A549 (cell line): ENCODE data around the gene ACAD8.

Experiments used
- CTCF ChIP-seq: fragments of >200 bp; sonication (Bioruptor Twin); formaldehyde crosslinking; IDR thresholded peaks from 3 replicates; pipeline ENCODE4 v1.5.1; 2016
- ELK1 ChIP-seq: fragments of 150-350 bp; IDR thresholded peaks from 2 replicates; pipeline ENCODE4 v1.6.1; 2014; ENCODE audit warnings: low read depth, mild to moderate bottlenecking, low read length
- EP300 ChIP-seq, 2 experiments: fragments of >200 bp; sonication (Bioruptor Twin); formaldehyde crosslinking; IDR thresholded peaks; 2 replicates in 1 of 2; 3 replicates in 1 of 2; pipeline ENCODE4 v1.6.1; 2016 to 2017
- HMGXB4 ChIP-seq: fragments of 250-450 bp; sonication (Bioruptor Pico); IDR thresholded peaks from 2 replicates; pipeline ENCODE4 v1.5.0; 2021; ENCODE audit warnings: mild to moderate bottlenecking, moderate library complexity, borderline replicate concordance
- HOXA7 ChIP-seq: fragments of 250-450 bp; sonication (Bioruptor Pico); IDR thresholded peaks from 2 replicates; pipeline ENCODE4 v1.5.0; 2020; ENCODE audit warnings: mild to moderate bottlenecking, moderate library complexity
- JUN ChIP-seq, 2 experiments: fragments of >200 bp; sonication (Bioruptor Twin); formaldehyde crosslinking; IDR thresholded peaks; 2 replicates in 1 of 2; 3 replicates in 1 of 2; pipeline ENCODE4 v1.6.1; 2016 to 2017
- MAX ChIP-seq: IDR thresholded peaks from 2 replicates; pipeline ENCODE4 v1.6.1; 2012
- POLR2A ChIP-seq: IDR thresholded peaks from 2 replicates; pipeline ENCODE4 v1.6.1; 2012; ENCODE audit warnings: mild to moderate bottlenecking, low read length
- RFX5 ChIP-seq: fragments of 450-650 bp; IDR thresholded peaks from 2 replicates; pipeline ENCODE4 v1.7.1; 2014; ENCODE audit warnings: antibody characterized with exemption, mild to moderate bottlenecking, moderate library complexity
- SREBF2 ChIP-seq: fragments of 450-650 bp; IDR thresholded peaks from 2 replicates; pipeline ENCODE4 v1.6.1; 2014; ENCODE audit warnings: mild to moderate bottlenecking, moderate library complexity
- USF2 ChIP-seq: fragments of 450-650 bp; IDR thresholded peaks from 2 replicates; pipeline ENCODE4 v1.6.1; 2014; ENCODE audit warnings: antibody characterized with exemption

- TF ChIP-seq CTCF (no peak), HMGXB4 (CRISPR knock-in tag) (no peak), EP300 (IDR thresholded peaks at IDR 0.05) (no peak), HOXA7 (CRISPR knock-in tag) (no peak), RFX5 (no peak), SREBF2 (no peak), USF2 (no peak), JUN (IDR thresholded peaks at IDR 0.05) (no peak), POLR2A (no peak), ELK1 (no peak), MAX (no peak)
Measured at GRCh38 chr11:134272381-134273316, 19.3 kb downstream of the ACAD8 start.
